Lung (tissue), 16 donors: ENCODE results near the gene SRRD. TPM values are rescaled to one million over a fixed set of nuclear protein-coding genes. Genes with fewer than 3 reads are reported as not detected.
A peak's percentile ranks its signal among the peaks of the same experiment; 100 is the strongest.

Experiments
- ATAC-seq: fragments of 200-7000 bp; cut with Tn5 transposase; one replicate; pipeline ENCODE4 v1.9.1; 2020; ENCODE audit warnings: moderate number of reproducible peaks; ENCODE audit not compliant: insufficient read depth, low FRiP score
- DNase-seq, 3 donors: peaks; one replicate each; pipeline ENCODE4 v3.0.0-alpha.2; 2013 to 2017
- H3K27ac ChIP-seq, 2 donors: one replicate each; pipeline ENCODE4 v1.5.1; 2013; ENCODE audit warnings: mild to moderate bottlenecking in 2 of 2, moderate library complexity in 2 of 2, control low read depth in 1 of 2, inconsistent platforms in 1 of 2, low read depth in 1 of 2, low read length in 1 of 2
- H3K27me3 ChIP-seq, 3 donors: one replicate each; pipeline ENCODE4 v1.5.1; 2013; ENCODE audit warnings: low read length in 2 of 3; ENCODE audit not compliant: control insufficient read depth in 3 of 3, insufficient read depth in 3 of 3
- H3K36me3 ChIP-seq, 4 donors: one replicate each; pipeline ENCODE4 v1.5.1; 2013; ENCODE audit warnings: low read length in 4 of 4, mild to moderate bottlenecking in 1 of 4, moderate library complexity in 1 of 4; ENCODE audit not compliant: control insufficient read depth in 4 of 4, insufficient read depth in 4 of 4
- H3K4me1 ChIP-seq, 5 donors: one replicate each; pipeline ENCODE4 v1.5.1; 2013; ENCODE audit warnings: low read length in 5 of 5, mild to moderate bottlenecking in 2 of 5, moderate library complexity in 1 of 5; ENCODE audit not compliant: control insufficient read depth in 5 of 5, insufficient read depth in 5 of 5
- H3K4me3 ChIP-seq: one replicate; pipeline ENCODE4 v1.5.1; 2013; ENCODE audit warnings: mild to moderate bottlenecking, control low read depth, moderate library complexity
- H3K9ac ChIP-seq, 2 donors: one replicate each; pipeline ENCODE4 v1.5.1; 2013; ENCODE audit warnings: low read length in 2 of 2, control low read depth in 1 of 2; ENCODE audit not compliant: insufficient read depth in 1 of 2
- H3K9me3 ChIP-seq, 4 donors: one replicate each; pipeline ENCODE4 v1.5.1; 2013; ENCODE audit warnings: low read length in 3 of 4, mild to moderate bottlenecking in 1 of 4, moderate library complexity in 1 of 4; ENCODE audit not compliant: control insufficient read depth in 4 of 4, insufficient read depth in 3 of 4
- CTCF ChIP-seq: IDR thresholded peaks from 2 replicates; pipeline ENCODE4 v1.5.1; 2012; ENCODE audit warnings: mild to moderate bottlenecking; ENCODE audit errors: control extremely low read depth, extremely low read depth
- WGBS, 2 donors: extraction: QIAGEN DNeasy Blood & Tissue Kit; methylation state at CpG; one replicate each; pipeline ENCODE4 v1.1.7; 2013; 5-methylcytosine and 5-hydroxymethylcytosine counted together
- long read RNA-seq, 5 donors: transcript quantifications; one replicate each; lab custom pipeline, GENCODE V29; 2026
- polyA plus RNA-seq, 2 donors: library from polyadenylated mRNA; stranded (reverse); fragments of 200-250 nt; gene quantifications; one replicate each; pipeline ENCODE4 v1.2.1, GENCODE V29; 2013
- total RNA-seq, 2 donors: library from RNA; depleted of rRNA in 1 of 2; stranded (reverse); fragments of >200 nt in 1 of 2; gene quantifications; one replicate each; pipeline ENCODE4 v1.2.1, GENCODE V29; 2014 to 2021
- donor health status: control.
- donor health status: control.
- donor health status: Bipolar disorder and iron deficiency.
- donor health status: healthy.
- donor health status: DM: yes; HTN: yes; CAD: no.

The SRRD gene
- total RNA-seq: 10 to 100 TPM; 15.6 to 17.6 TPM
- 10 to 100 TPM in 1 of 2 donors, 1 to 10 TPM in 1; 8.5 to 11.8 TPM for polyA plus RNA-seq
- long read RNA-seq, donor 1, full-length matches to known transcripts: 6 of 21 reads
- long read RNA-seq, donor 1, partial matches to known transcripts: 9 of 21 reads
- long read RNA-seq, donor 1, other reads (novel, unspliced or antisense): 6 of 21 reads
- long read RNA-seq, donor 2, full-length matches to known transcripts: 2 of 21 reads
- long read RNA-seq, donor 2, partial matches to known transcripts: 19 of 21 reads
- long read RNA-seq, donor 2, other reads (novel, unspliced or antisense): 0 of 21 reads
- long read RNA-seq, donor 3, full-length matches to known transcripts: 3 of 3 reads
- long read RNA-seq, donor 3, partial matches to known transcripts: 0 of 3 reads
- long read RNA-seq, donor 3, other reads (novel, unspliced or antisense): 0 of 3 reads
- long read RNA-seq, donor 4, full-length matches to known transcripts: 5 of 5 reads
- long read RNA-seq, donor 4, partial matches to known transcripts: 0 of 5 reads
- long read RNA-seq, donor 4, other reads (novel, unspliced or antisense): 0 of 5 reads
- long read RNA-seq, donor 5, full-length matches to known transcripts: 12 of 68 reads
- long read RNA-seq, donor 5, partial matches to known transcripts: 56 of 68 reads
- long read RNA-seq, donor 5, other reads (novel, unspliced or antisense): 0 of 68 reads

DNA sequence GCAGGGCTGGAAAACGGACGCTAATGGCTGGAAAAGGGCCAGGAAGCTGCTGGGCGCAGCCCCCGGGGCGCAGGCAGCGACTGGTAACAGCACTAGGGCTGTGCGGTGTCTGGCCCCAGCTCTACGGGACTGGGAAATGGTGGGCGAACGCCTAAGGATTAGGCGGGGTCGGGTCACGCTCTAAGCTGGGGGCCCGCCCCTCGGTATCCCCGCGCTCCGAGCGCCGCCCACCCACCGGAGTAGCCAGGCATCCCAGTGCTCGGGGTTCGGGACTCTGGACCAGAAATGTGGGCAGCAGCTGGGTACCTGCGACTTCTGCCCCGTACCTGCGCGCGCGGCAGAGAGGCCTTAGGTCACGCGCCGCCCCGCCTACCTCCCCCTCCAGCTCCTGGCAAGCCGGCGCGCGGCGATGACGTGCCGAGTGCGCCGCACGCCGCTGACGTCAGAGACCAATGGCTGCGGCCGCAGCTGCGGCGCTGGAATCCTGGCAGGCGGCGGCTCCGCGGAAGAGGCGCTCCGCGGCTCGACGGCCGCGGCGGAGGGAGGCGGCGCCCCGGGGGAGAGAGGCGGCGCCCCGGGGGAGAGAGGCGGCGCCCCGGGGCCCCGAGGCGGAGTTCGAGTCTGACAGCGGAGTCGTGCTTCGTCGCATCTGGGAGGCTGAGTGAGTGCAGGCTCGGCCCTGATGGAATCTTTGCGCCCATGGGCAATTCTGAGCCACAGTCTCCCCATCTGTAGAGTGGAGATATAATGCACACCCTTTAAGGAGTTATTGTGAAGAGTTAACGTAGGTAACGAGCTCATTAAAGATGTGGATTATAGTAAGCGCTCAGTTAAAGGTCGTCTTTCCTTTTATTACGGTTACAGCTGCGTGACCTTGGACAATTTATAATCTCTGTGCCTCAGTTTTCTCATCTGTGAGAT is at the start of gene SRRD, which contains the start of gene HPS4:
TSS of gene SRRD (plus strand) at position 439 of the 921 bp plus-strand sequence. CDS start at position 453, 14 bp downstream.
TSS of gene HPS4 (minus strand) at position 345 of the 921 bp plus-strand sequence. CDS start 2,021 bp downstream, outside the sequence.
- DNase-seq (peak; percentile 91 to 95 (median 93)), ATAC-seq (peak; percentile 86)
- no peak for TF ChIP-seq CTCF
- Histone ChIP-seq H3K27me3 (no peaks in the 10 kb centered on the region), H3K9ac (peak within 1 kb of the TSS; percentile 95 to 99), H3K36me3 (peaks cover 11 to 19% (median 14%) of the 10 kb centered on the region in 4 donors), H3K4me3 (peak within 1 kb of the TSS; percentile 83), H3K9me3 (no peaks in the 10 kb centered on the region), H3K4me1 (peaks cover 7 to 37% (median 11%) of the 10 kb centered on the region in 5 donors), H3K27ac (peak within 1 kb of the TSS; percentile 92 to 95)
- 1% methylated on average over 64 to 85 of the region's 85 CpGs for WGBS, 2 donors

GRCh38 chr22:26435327-26436093 is 48.2 kb upstream of the SRRD start:
- 41 to 66% methylated on average over 11 of the region's 11 CpGs for WGBS, 2 donors
- no peak overlapping the region for H3K27ac ChIP-seq
- H3K9me3 ChIP-seq: peaks cover 0 to 4% (median 0%) of the 10 kb centered on the region in 4 donors
- TF ChIP-seq CTCF: no peak
- H3K4me3 ChIP-seq: no peak overlapping the region
- ATAC-seq (no peak), DNase-seq (no peak)
- H3K27me3 ChIP-seq: peaks cover 0 to 4% (median 2%) of the 10 kb centered on the region in 3 donors
- H3K36me3 ChIP-seq: no peaks in the 10 kb centered on the region
- peaks cover 0 to 4% (median 0%) of the 10 kb centered on the region in 5 donors for H3K4me1 ChIP-seq
- no peak overlapping the region for H3K9ac ChIP-seq

DNA sequence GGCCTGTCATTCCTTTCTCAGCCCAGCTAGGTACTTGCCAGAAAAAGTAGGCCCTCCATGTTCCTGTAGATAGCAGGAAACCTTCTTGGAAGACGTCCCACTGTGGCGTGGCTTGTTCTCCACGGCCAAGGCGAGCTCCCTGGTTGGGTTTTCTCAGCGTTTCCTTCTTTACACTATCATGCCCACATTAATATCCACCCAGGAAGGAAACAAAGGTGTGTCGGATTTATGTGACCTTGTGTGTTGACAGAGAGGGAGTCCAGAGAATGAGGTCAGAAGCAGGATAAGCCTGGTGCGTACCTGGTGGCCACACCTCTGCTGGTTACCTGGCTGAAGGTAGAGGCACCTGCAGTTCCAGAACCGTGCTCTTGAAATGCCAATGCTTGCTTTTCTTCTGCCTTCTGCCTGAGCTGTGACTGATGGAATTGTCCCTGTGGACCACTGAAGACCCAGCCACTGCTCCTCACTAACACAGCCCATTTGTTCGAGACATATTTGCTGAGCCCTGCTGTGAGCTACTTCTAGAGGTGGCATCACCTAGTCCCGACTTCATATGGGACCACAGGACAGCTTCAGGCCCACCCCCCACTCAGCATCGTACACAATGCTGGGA is 46.7 kb upstream of the SRRD start:
- peaks cover 0 to 2% (median 0%) of the 10 kb centered on the region in 4 donors for H3K9me3 ChIP-seq
- WGBS, 2 donors: 61 to 72% methylated on average over 11 of the region's 11 CpGs
- no peak overlapping the region for H3K4me3 ChIP-seq
- no peak overlapping the region for H3K9ac ChIP-seq
- ATAC-seq (no peak), DNase-seq (no peak)
- no peaks in the 10 kb centered on the region for H3K36me3 ChIP-seq
- TF ChIP-seq CTCF: no peak
- no peaks in the 10 kb centered on the region for H3K27me3 ChIP-seq
- H3K4me1 ChIP-seq: peaks cover 0 to 3% (median 0%) of the 10 kb centered on the region in 5 donors
- no peak overlapping the region for H3K27ac ChIP-seq
